ENCODE data around the gene KLF11.
"Not testable (repeated sequence)": the region's sequence is repeated elsewhere in the genome, so short reads cannot be mapped to it uniquely, and the experiment has no call there.

DNA sequence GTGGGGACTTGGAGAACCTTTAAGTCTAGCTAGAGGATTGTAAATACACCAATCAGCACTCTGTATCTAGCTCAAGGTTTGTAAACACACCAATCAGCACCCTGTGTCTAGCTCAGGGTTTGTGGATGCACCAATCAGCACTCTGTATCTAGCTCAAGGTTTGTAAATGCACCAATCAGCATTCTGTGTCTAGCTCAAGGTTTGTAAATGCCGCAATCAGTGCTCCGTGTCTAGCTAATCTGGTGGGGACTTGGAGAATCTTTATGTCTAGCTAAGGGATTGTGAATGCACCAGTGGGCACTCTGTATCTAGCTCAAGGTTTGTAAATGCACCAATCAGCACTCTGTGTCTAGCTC is 48.5 kb downstream of the KLF11 start:
- not testable (repeated sequence) for TF ChIP-seq EZH2 (IDR thresholded peaks at IDR 0.05; ENCODE audit: low read length, missing control alignments)
- TF ChIP-seq, protein P1, sequence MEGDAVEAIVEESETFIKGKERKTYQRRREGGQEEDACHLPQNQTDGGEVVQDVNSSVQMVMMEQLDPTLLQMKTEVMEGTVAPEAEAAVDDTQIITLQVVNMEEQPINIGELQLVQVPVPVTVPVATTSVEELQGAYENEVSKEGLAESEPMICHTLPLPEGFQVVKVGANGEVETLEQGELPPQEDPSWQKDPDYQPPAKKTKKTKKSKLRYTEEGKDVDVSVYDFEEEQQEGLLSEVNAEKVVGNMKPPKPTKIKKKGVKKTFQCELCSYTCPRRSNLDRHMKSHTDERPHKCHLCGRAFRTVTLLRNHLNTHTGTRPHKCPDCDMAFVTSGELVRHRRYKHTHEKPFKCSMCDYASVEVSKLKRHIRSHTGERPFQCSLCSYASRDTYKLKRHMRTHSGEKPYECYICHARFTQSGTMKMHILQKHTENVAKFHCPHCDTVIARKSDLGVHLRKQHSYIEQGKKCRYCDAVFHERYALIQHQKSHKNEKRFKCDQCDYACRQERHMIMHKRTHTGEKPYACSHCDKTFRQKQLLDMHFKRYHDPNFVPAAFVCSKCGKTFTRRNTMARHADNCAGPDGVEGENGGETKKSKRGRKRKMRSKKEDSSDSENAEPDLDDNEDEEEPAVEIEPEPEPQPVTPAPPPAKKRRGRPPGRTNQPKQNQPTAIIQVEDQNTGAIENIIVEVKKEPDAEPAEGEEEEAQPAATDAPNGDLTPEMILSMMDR (conservative IDR thresholded peaks at IDR 0.05 in 1 of 2, IDR thresholded peaks at IDR 0.05 in 1 of 2; ENCODE audit: low read depth in 1 of 2, low read length in 2 of 2): not testable (repeated sequence)
